HG03060 (cell line): ENCODE data around the gene P2RY11.

Experiments used
- ATAC-seq: cut with Tn5 transposase; IDR thresholded peaks from one replicate; pipeline ENCODE4 v1.9.1; 2021; ENCODE audit warnings: low read depth, moderate number of reproducible peaks; ENCODE audit not compliant: unreplicated experiment

The P2RY11 gene

GRCh38 chr19:10111405-10111811 is at the start of gene P2RY11:
Gene P2RY11 (plus strand): TSS chr19:10111693. CDS start chr19:10111722, 29 bp downstream.
- no peak for ATAC-seq

GRCh38 chr19:10061717-10062310 is 49.7 kb upstream of the P2RY11 start:
- no peak for ATAC-seq

GRCh38 chr19:10068205-10068604 is 43.3 kb upstream of the P2RY11 start:
- ATAC-seq = no peak

- no peak for ATAC-seq
These were observed 42.4 kb upstream of the P2RY11 start for GRCh38 chr19:10069046-10069445.

GRCh38 chr19:10070730-10071446 is 40.6 kb upstream of the P2RY11 start:
- ATAC-seq = no peak

GRCh38 chr19:10074153-10074552 is 37.3 kb upstream of the P2RY11 start:
- no peak for ATAC-seq

GRCh38 chr19:10076535-10076934 is 35.0 kb upstream of the P2RY11 start:
- no peak for ATAC-seq

GRCh38 chr19:10078329-10078728 is 33.2 kb upstream of the P2RY11 start:
- no peak for ATAC-seq

GRCh38 chr19:10079031-10079453 is 32.5 kb upstream of the P2RY11 start:
- no peak for ATAC-seq

GRCh38 chr19:10083911-10084310 is 27.6 kb upstream of the P2RY11 start:
- no peak for ATAC-seq

GRCh38 chr19:10084803-10085202 is 26.7 kb upstream of the P2RY11 start:
- ATAC-seq = no peak

GRCh38 chr19:10085641-10086590 is 25.6 kb upstream of the P2RY11 start, which contains the start of gene SHFL:
Gene SHFL (plus strand): TSS chr19:10086317. CDS start chr19:10086428, 111 bp downstream.
- ATAC-seq = no peak

GRCh38 chr19:10086591-10087192 is 24.8 kb upstream of the P2RY11 start:
- no peak for ATAC-seq

GRCh38 chr19:10087296-10088061 is 24.0 kb upstream of the P2RY11 start:
- ATAC-seq = no peak

GRCh38 chr19:10088949-10089554 is 22.4 kb upstream of the P2RY11 start:
- no peak for ATAC-seq

- no peak for ATAC-seq
These were observed 21.6 kb upstream of the P2RY11 start for GRCh38 chr19:10089801-10090375.

- ATAC-seq = no peak
These were observed 20.2 kb upstream of the P2RY11 start for GRCh38 chr19:10091370-10091687.

GRCh38 chr19:10091895-10092641 is 19.4 kb upstream of the P2RY11 start:
- no peak for ATAC-seq
